HG03521 (cell line): ENCODE results near the gene PPP2R3A.

ENCODE experiments used
- ATAC-seq: cut with Tn5 transposase; IDR thresholded peaks from one replicate; pipeline ENCODE4 v1.9.1; 2021; ENCODE audit warnings: mild to moderate bottlenecking, moderate library complexity; ENCODE audit not compliant: unreplicated experiment

Gene PPP2R3A

DNA sequence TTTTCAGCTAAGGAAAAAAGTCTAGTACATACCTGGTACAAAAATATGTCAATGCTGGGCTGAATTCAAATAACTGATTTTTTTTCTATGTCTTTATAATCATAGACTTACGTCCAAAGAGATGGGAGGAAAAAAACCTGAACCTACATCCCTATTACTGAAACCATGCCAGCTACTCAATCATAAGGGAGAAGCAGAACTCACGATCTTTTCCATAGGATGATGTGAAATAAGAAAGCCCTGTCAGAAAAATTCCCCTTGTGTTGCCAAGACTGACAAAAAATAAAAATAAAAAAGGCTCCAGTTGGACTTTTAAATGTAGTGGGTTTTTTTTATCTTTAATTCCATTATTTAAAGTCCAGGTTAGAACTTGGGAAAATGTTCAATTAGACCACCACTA, 227.3 kb downstream of the PPP2R3A start:
- ATAC-seq, result no peak

DNA sequence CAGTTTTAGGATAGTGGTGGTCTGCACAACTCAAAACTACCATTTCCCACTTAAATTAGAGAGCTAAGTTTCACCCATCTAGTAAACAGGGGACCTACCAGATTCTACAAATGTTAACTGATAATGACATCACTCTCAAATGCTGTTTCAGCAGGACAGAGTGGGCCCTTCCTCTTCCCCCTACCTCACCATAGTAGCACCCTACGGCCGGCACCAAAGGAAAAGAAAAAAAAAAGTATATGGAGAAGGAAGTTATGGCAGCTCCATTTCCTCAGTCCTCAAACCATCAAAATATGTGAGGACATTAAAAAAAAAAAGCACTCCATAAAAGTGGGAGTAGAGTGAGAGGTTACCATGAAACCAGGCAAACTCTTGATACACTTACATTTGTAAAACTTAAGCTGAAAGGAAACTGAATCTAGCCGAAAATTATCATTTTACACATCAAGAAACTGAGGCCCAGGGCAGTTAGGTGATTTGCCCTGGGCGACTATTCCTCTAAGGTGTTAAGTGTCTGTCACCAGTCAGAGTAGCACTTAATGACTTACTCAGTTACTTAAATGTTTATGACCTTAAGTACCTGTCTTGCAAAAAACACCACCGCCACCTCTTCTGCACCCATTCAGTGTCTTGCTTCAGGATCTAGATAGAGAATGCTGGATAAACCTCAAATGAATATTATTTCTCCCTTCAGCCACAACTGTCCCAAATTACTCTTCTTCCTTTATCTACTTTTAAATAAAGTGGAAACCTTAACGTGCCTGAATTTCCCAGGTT, 227.9 kb downstream of the PPP2R3A start:
- no peak for ATAC-seq

DNA sequence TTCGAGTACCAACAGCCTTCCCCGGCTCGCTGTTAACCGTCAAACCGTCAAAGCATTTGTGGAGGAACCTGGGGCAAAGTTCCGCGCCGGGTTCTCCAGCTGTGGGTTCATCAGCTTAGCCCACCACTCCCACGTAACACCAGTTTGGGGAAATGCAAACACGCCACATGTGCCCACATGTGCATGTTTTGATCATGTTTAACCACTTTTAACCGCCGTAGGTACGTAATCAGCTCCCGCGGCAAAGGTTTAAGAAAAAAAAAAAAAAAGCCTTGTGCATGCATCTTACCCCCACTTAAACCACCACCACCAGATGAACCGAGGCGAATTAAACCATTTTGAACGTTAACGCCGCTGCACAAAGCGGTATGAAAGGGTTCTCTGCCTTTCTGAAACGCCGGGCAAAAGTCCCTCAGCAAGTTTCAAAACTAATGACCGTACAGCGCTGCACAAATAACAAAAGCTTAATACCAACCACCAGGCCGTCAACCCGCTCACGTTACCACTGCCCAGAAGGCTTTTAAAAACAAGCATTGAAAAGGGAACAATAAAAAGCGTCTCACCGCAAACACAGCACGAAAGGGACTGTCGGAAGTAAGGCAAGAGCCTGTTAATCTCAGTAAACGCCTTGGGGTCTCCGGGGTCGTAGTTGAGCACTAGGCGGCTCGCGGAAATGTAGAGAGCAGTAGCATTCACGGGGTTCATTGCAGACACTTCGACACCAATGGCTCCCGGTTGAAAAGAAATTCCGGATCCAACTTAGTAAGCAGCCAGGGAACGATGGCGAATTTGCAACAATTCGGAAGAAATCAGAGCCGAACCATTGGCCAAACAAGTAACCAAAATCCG, 229.1 kb downstream of the PPP2R3A start:
- ATAC-seq, result no peak

DNA sequence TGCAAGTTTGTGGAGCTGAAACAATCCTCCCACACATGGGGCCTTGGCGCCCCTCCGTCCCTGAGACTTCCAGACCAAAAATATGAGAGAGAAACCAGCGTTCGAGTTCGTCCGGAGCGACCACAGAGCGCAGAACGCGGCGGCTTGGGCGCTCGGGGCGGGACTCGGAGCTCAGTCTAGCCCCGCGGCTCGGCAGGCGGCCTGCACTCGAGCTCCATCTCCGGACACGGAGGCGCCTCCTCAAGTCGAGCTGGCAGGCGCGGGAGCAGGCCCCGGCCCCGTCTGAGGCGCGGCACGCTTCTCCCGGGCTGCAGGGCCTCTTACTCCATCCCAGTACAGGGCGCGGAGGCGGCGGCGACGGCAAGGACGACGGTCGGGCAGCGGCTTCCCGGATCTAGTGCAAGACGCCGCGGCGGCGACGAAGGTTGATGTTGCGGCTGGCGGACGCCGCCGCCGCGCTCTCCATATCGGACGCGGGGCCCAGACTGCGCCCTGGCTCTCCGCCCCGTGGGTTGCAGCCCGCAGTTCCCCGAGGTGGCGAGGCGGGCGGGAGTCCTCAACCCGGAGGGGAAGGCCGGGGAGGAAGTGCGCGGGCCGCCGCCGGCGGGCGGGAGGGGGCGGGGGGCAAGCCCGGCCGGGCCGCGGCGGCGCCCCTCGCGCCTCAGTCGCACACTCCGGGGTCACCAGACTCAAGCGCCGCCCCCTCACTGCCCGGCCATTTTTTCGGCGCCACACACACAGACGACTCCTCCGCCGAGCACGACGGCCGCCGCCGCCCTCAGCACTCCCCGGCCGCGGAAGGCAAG, 229.9 kb downstream of the PPP2R3A start:
- peak; percentile 34 for ATAC-seq

DNA sequence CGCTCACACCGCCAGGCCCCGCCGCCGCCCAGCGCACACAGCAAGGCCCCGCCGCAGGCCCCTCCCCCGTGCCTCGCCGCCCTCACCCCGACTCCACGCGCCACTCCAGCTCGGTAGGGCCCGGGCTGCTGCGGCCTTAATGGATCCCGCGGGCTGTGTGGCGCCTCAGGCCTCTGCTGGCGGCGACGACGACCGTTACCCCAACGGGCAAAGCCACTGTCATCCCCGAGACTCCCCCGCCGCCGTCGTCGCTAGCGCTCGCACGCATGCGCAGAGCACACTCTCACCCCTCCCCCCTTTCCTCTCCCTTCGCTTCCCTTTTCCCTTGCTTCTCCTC, 230.5 kb downstream of the PPP2R3A start, which contains the start of gene MSL2:
MSL2 (minus strand) TSS at position 272 of the 337 bp plus-strand sequence. CDS start 1,222 bp downstream, outside the sequence.
- ATAC-seq, result no peak

DNA sequence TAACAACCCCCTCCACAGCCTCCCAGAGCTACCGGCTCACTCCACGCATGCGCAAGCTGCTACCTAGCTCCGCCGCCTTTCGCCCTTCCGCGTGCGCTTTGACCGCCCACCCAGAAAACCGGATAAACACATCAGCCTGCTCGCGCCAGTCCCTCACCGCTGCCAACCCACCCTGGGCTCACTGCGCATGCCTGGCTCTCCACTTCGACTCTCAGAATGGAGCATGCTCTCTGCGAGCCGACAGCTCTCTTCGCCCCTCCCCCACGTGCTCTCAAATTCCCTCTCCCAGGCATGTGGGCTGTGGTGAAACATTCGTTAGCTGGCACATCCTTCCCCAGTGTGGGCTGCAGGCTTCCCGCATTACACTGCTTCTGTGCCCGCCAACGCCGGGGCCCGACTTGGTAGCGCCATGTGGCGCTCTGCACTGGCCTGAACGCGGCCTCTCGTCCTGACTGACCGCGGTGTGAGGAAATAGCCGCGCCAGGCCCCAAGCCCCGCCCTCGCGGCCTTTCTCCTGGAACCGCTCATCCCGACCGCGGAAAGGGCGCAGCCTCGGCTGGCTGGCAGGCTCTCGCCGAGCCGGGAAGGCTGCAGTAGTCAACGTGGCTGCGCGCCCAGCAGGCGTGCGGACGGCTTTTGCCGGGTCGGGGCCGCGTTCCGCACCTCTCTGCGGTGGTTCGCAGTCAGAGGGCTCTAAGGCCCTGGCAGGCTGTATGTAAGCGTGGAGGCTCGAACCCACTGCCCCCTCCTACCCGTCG, 231.1 kb downstream of the PPP2R3A start:
- ATAC-seq, result peak; percentile 61

DNA sequence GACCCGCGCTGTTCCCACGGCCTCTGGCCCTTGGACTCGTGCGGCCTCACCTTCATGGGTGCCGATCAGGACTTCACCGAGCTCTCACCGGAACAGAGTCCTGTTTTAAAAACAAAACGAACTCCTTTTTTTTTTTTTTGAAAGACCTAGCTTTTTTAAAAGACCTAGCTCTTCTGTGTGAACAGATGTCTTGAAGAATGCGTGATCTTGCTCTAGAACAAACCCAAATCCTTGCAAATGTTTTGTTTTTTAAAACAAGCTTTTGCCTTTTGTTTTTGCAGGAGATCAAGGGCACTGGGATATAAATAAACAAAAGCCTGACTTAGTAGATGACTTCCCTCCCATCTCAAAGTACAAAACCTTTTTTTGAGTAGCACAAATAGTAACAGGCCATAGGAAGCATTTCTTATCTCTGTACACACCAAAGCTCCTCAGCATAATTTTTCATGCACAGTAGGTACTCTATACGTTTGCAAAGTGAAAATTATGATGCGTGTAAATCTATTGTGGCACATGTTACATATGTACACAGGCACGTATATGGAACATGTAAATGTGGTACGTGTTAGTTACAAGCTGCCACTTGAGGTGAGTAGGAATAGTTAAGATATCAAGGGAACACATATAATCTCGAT, 231.7 kb downstream of the PPP2R3A start:
- ATAC-seq, result no peak
